Esophagus (tissue), 2 donors: ENCODE measurements around the gene UBALD1. TPM values are rescaled to one million over a fixed set of nuclear protein-coding genes. Genes with fewer than 3 reads are reported as not detected.

Experiments used
- H3K27ac ChIP-seq, 2 donors: one replicate each; pipeline ENCODE4 v1.5.1; 2013; ENCODE audit warnings: low read depth in 2 of 2, mild to moderate bottlenecking in 2 of 2, inconsistent platforms in 1 of 2, low read length in 1 of 2, moderate library complexity in 1 of 2
- H3K27me3 ChIP-seq, 2 donors: one replicate each; pipeline ENCODE4 v1.6.1; 2013; ENCODE audit warnings: low read length in 2 of 2, control low read depth in 1 of 2, mild to moderate bottlenecking in 1 of 2; ENCODE audit not compliant: insufficient read depth in 2 of 2, control insufficient read depth in 1 of 2
- H3K36me3 ChIP-seq, 2 donors: one replicate each; pipeline ENCODE4 v1.6.1; 2013; ENCODE audit warnings: low read length in 1 of 2; ENCODE audit not compliant: control insufficient read depth in 2 of 2, insufficient read depth in 2 of 2
- H3K4me1 ChIP-seq, 2 donors: one replicate each; pipeline ENCODE4 v1.6.1; 2013; ENCODE audit warnings: low read length in 1 of 2; ENCODE audit not compliant: control insufficient read depth in 2 of 2, insufficient read depth in 2 of 2
- H3K4me3 ChIP-seq, 2 donors: one replicate each; pipeline ENCODE4 v1.5.1; 2013; ENCODE audit warnings: low read length in 2 of 2, mild to moderate bottlenecking in 2 of 2, low read depth in 1 of 2, moderate library complexity in 1 of 2
- H3K9me3 ChIP-seq, 2 donors: one replicate each; pipeline ENCODE4 v1.6.1; 2013; ENCODE audit warnings: mild to moderate bottlenecking in 2 of 2, low read depth in 1 of 2, low read length in 1 of 2, moderate library complexity in 1 of 2; ENCODE audit not compliant: control insufficient read depth in 2 of 2, insufficient read depth in 1 of 2
- WGBS, 2 donors: extraction: QIAGEN DNeasy Blood & Tissue Kit; methylation state at CpG; one replicate each; pipeline ENCODE4 v1.1.7; 2013; 5-methylcytosine and 5-hydroxymethylcytosine counted together
- polyA plus RNA-seq, 2 donors: library from polyadenylated mRNA; stranded (reverse); fragments of 200-250 nt; gene quantifications; one replicate each; pipeline ENCODE4 v1.2.3, GENCODE V29; 2013
- donor health status: healthy with polysubstance abuse.
- donor health status: Bipolar disorder and iron deficiency.

The UBALD1 gene
- polyA plus RNA-seq, 2 donors = 18.6 to 34.7 TPM

- 93 to 94% methylated on average over 21 to 22 of the region's 22 CpGs for WGBS, 2 donors
- H3K27me3 ChIP-seq = no peaks in the 10 kb centered on the region
- H3K36me3 ChIP-seq = peaks cover 8 to 19% of the 10 kb centered on the region in 2 donors
- H3K9me3 ChIP-seq = no peaks in the 10 kb centered on the region
- H3K27ac ChIP-seq = no peak overlapping the region
- no peaks in the 10 kb centered on the region for H3K4me1 ChIP-seq
- no peak overlapping the region for H3K4me3 ChIP-seq
Measured at GRCh38 chr16:4646773-4647643, 32.3 kb upstream of the UBALD1 start.

- Histone ChIP-seq H3K4me1 (peaks cover 0 to 7% of the 10 kb centered on the region in 2 donors), H3K4me3 (no peak overlapping the region), H3K27me3 (no peaks in the 10 kb centered on the region), H3K27ac (no peak overlapping the region), H3K36me3 (peaks cover 5 to 14% of the 10 kb centered on the region in 2 donors), H3K9me3 (no peaks in the 10 kb centered on the region)
- WGBS, 2 donors = 90 to 92% methylated on average over 14 of the region's 14 CpGs
Measured at GRCh38 chr16:4641895-4642294, 27.2 kb upstream of the UBALD1 start.

- peaks cover 0 to 7% of the 10 kb centered on the region in 2 donors for H3K4me1 ChIP-seq
- WGBS, 2 donors = 82 to 84% methylated on average over 5 of the region's 5 CpGs
- H3K4me3 ChIP-seq = no peak overlapping the region
- no peaks in the 10 kb centered on the region for H3K27me3 ChIP-seq
- H3K27ac ChIP-seq = no peak overlapping the region
- H3K36me3 ChIP-seq = peaks cover 5 to 14% of the 10 kb centered on the region in 2 donors
- H3K9me3 ChIP-seq = no peaks in the 10 kb centered on the region
Measured at GRCh38 chr16:4641306-4641687, 26.6 kb upstream of the UBALD1 start.

GRCh38 chr16:4640572-4641305, 26.1 kb upstream of the UBALD1 start:
- H3K36me3 ChIP-seq = peaks cover 5 to 14% of the 10 kb centered on the region in 2 donors
- no peak overlapping the region for H3K4me3 ChIP-seq
- 67 to 70% methylated on average over 18 to 19 of the region's 19 CpGs for WGBS, 2 donors
- peaks cover 0 to 7% of the 10 kb centered on the region in 2 donors for H3K4me1 ChIP-seq
- no peak overlapping the region for H3K27ac ChIP-seq
- no peaks in the 10 kb centered on the region for H3K27me3 ChIP-seq
- no peaks in the 10 kb centered on the region for H3K9me3 ChIP-seq

- H3K27ac ChIP-seq = no peak overlapping the region
- WGBS, 2 donors = 84 to 89% methylated on average over 27 of the region's 27 CpGs
- no peak overlapping the region for H3K4me3 ChIP-seq
- H3K36me3 ChIP-seq = peaks cover 5 to 11% of the 10 kb centered on the region in 2 donors
- peaks cover 0 to 7% of the 10 kb centered on the region in 2 donors for H3K4me1 ChIP-seq
- H3K27me3 ChIP-seq = no peaks in the 10 kb centered on the region
- no peaks in the 10 kb centered on the region for H3K9me3 ChIP-seq
Measured at GRCh38 chr16:4639899-4640509, 25.3 kb upstream of the UBALD1 start.

- peaks cover 5 to 19% of the 10 kb centered on the region in 2 donors for H3K36me3 ChIP-seq
- no peak overlapping the region for H3K27ac ChIP-seq
- peaks cover 3 to 9% of the 10 kb centered on the region in 2 donors for H3K4me1 ChIP-seq
- no peaks in the 10 kb centered on the region for H3K27me3 ChIP-seq
- no peak overlapping the region for H3K4me3 ChIP-seq
- 82 to 85% methylated on average over 21 of the region's 21 CpGs for WGBS, 2 donors
- no peaks in the 10 kb centered on the region for H3K9me3 ChIP-seq
Measured at GRCh38 chr16:4637501-4638166, 22.9 kb upstream of the UBALD1 start.

GRCh38 chr16:4636196-4636595, 21.5 kb upstream of the UBALD1 start:
- H3K27ac ChIP-seq = no peak overlapping the region
- H3K9me3 ChIP-seq = no peaks in the 10 kb centered on the region
- H3K27me3 ChIP-seq = no peaks in the 10 kb centered on the region
- WGBS, 2 donors = 91 to 92% methylated on average over 13 of the region's 13 CpGs
- peaks cover 5 to 19% of the 10 kb centered on the region in 2 donors for H3K36me3 ChIP-seq
- peaks cover 3 to 9% of the 10 kb centered on the region in 2 donors for H3K4me1 ChIP-seq
- H3K4me3 ChIP-seq = no peak overlapping the region

- H3K9me3 ChIP-seq = no peaks in the 10 kb centered on the region
- H3K4me3 ChIP-seq = no peak overlapping the region
- peaks cover 2 to 3% of the 10 kb centered on the region in 2 donors for H3K4me1 ChIP-seq
- 89 to 91% methylated on average over 12 of the region's 12 CpGs for WGBS, 2 donors
- peaks cover 5 to 17% of the 10 kb centered on the region in 2 donors for H3K36me3 ChIP-seq
- H3K27ac ChIP-seq = no peak overlapping the region
- no peaks in the 10 kb centered on the region for H3K27me3 ChIP-seq
Measured at GRCh38 chr16:4634768-4635167, 20.1 kb upstream of the UBALD1 start.
